H1 (cell line): ENCODE data around the gene RNF208. TPM values are rescaled to one million over a fixed set of nuclear protein-coding genes. Genes with fewer than 3 reads are reported as not detected.

Experiments used
- CBX8 ChIP-seq: fragments of 300-800, 300-1000 bp; sonication (generic); IDR thresholded peaks from 2 replicates; pipeline ENCODE4 v1.7.1; 2016; ENCODE audit warnings: low read depth, low read length, borderline replicate concordance
- YY1 ChIP-seq: IDR thresholded peaks from 2 replicates; pipeline ENCODE4 v1.6.1; 2011; ENCODE audit warnings: low read depth, mild to moderate bottlenecking, low read length
- polyA plus RNA-seq, 7 experiments: library from polyadenylated mRNA; depleted of rRNA in 3 of 7; stranded (reverse) in 5 of 7; unstranded in 2 of 7; fragments of >200 nt in 5 of 7; fragments of 200-250 nt in 2 of 7; gene quantifications; 1 replicate in 5 of 7; 2 replicates in 1 of 7; 4 replicates in 1 of 7; pipeline versions ENCODE4 v1.2.1 to v1.2.3, GENCODE V29; 2011 to 2013; ENCODE audit warnings: missing spikeins in 2 of 7, mixed read lengths in 2 of 7
- total RNA-seq: library from RNA; stranded (reverse); fragmentation: NEBNext Ultra II Directional; extraction: Animal tissue kit (Norgen Biotek cat#: 25700); gene quantifications from 2 replicates; pipeline ENCODE4 v1.2.1, GENCODE V29; 2021

The RNF208 gene
- total and polyA plus RNA-seq, 2 of the 8 experiments (the other 6 are each of a cell fraction or from before 2014, with no cell fraction given), result 2.7 to 7.7 TPM

- no peak for TF ChIP-seq CBX8
- TF ChIP-seq YY1, result no peak
Observed at GRCh38 chr9:137228968-137229896, 7.2 kb upstream of the RNF208 start (continued).
